Activated CD4-positive, alpha-beta T cell treated with anti-CD3 and anti-CD28 coated beads, Interleukin-2, amount 50 U/mL, for 24 hours (primary cell): ENCODE measurements around the gene DLGAP4.
"Not testable (repeated sequence)": the region's sequence is repeated elsewhere in the genome, so short reads cannot be mapped to it uniquely, and the experiment has no call there.

Experiments
- DNase-seq, 2 donors: peaks; one replicate each; pipeline ENCODE4 v3.0.0-alpha.2; 2020; ENCODE audit warnings: low read depth in 1 of 2, low spot score in 1 of 2

DLGAP4 gene

GRCh38 chr20:36496707-36497669, 190.8 kb downstream of the DLGAP4 start:
- no peak for DNase-seq

- no peak for DNase-seq
These were observed 191.7 kb downstream of the DLGAP4 start for GRCh38 chr20:36497856-36498255.

DNA sequence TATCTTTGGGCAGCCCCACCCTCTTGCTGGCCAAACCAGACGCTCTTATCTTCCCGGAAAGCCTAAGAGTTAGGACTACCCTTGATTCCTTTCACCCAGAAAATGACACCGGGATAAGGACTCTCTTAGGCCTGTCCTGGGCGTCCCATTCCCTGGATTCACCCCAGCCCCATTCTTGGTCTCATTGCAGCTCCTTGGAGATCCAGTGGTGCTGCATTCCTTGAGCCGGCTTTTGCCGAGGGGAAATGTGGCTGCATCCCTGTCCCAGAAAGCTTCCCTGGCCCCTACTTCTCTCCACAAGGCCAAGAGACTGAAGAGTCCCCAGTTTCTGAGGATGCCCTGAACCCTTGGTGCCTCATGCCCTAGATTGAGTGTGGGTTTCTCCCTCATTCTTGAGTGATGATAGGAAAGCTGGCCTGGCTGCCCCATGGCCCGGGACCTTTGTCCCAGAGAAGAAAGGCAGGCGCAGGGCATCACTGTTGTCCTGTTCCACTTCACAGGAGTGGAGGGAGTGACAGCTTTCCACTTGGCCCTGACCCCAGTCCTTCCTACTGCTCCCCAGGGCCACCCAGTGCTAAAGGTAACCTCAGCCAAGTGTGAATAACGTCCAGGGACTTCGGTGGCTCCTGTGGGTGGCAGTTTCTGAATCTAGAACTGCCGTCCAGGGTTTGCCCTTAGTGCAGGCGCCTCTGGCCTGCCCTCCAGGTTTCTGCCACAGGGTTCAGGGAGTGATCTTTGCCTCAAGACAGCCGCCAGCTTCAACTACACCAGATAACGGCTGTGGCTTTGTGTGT, 192.4 kb downstream of the DLGAP4 start:
- no peak for DNase-seq

- DNase-seq: no peak
These were observed 193.1 kb downstream of the DLGAP4 start for GRCh38 chr20:36499211-36499610.

DNA sequence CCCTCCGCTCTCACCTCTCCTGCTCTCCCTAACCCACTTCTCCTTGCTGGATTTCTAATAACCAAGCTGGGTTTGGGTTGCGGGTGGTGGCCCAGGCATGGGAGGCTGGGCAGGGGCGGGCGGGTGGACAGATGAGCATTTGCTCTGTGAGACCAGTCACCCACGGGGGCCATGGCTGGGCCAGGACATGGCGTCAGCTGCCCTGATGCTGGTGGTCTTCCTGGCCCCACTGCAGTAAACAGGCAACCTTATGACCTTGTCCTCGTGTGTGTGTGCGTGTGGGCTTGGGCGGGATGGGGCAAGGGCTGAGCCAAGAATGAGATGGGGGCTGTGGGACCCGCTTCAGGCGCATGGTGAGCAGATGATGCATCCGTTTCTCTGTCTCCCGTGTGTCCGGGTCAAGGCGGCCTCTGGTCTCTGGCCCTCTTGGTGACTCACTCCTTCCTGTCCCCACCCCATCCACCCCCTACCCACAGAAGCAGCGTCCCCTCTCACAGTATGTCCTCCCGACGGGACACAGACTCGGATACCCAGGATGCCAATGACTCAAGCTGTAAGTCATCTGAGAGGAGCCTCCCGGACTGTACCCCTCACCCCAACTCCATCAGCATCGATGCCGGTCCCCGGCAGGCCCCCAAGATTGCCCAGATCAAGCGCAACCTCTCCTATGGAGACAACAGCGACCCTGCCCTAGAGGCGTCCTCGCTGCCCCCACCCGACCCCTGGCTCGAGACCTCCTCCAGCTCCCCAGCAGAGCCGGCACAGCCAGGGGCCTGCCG, 193.8 kb downstream of the DLGAP4 start:
- no peak for DNase-seq

DNA sequence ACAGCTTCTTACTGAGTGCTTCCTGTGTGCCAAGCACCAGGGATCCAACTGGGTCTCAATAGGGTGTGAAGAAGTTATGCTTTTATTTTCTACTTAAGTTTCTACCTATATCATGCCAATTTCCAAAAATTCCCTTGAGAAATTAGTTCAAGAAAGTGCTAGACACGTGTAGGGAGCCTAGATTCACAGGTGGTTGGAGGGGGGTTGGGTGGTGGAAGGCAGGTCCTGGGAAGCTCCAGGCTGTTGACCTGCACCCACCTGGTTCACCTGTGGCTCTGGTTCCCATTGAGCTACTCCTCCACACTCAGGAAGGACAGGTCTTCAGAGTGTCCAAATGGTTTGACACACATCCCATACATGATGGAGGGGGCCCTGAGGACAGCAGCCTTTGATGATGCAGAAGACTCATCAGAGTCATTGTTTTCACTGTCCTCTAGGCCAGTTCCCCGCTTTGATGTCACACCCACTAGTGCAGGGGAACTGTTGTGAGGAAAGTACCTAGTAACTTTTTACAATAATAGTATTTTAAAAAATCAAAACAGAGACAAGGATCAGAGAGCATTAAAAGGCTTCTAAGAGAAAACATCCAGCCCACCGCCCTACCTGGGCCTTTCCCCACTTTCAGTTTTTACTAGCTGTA, 195.3 kb downstream of the DLGAP4 start:
- no peak for DNase-seq

DNA sequence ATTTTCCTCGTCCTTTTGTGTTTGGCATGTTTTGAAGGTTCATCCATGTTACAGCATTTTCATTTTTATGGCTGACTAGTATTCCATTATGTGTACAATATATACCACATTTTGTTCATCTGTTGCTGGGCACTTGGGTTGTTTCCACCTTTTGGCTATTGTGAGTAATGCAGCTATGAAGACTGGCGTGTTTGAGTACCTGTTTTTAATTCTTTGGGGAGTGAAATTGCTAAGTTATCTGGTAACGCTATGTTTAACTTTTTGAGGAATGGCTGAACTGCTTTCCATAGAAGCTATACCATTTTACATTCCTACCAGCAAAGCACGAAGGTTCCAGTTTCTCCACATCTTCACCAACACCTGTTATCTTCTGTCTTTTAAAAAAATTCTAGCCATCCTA, 198.2 kb downstream of the DLGAP4 start:
- no peak for DNase-seq

- DNase-seq: no peak
These were observed 200.1 kb downstream of the DLGAP4 start for GRCh38 chr20:36506253-36506652.

GRCh38 chr20:36507746-36508145, 201.6 kb downstream of the DLGAP4 start:
- no peak for DNase-seq

- no peak for DNase-seq
These were observed 213.0 kb downstream of the DLGAP4 start for GRCh38 chr20:36519012-36519719.

- DNase-seq: no peak
These were observed 213.8 kb downstream of the DLGAP4 start for GRCh38 chr20:36519944-36520343.

DNA sequence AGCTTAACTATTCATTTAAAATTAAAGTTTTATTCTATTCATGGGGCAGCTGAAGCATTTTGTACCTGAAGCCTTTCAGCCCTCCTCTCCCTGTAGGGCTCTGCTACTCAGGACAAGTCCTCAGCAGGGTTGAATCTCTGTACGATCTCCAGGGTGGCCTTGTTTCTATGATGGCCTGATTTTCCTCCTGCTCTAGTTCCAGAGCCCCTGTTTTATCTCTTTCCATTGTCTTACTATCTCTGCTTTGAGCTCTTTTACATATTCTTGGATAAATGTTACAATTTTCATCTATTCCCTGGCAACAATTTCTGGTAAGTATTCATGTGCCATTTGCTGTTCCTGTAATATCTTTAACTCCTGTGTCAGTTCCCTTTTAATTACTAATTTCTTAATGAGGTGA, 215.4 kb downstream of the DLGAP4 start:
- DNase-seq: no peak

DNA sequence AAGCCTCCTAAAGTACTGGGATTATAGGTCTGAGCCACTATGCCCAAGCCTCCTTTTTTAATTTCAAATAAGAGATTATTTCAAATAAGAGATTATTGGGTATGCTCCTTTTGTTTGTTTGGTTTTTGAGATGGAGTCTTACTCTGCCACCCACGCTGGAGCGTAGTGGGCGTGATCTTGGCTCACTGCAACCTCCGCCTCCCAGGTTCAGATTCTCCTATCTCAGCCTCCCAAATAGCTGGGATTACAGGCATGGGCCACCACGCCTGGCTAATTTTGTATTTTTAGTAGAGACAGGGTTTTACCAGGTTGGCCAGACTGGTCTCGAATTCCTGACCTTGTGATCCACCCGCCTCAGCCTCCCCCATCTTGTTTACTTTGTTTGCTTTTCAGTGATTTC, 216.3 kb downstream of the DLGAP4 start:
- not testable (repeated sequence) for DNase-seq

GRCh38 chr20:36523341-36523740, 217.2 kb downstream of the DLGAP4 start:
- DNase-seq: no peak

DNA sequence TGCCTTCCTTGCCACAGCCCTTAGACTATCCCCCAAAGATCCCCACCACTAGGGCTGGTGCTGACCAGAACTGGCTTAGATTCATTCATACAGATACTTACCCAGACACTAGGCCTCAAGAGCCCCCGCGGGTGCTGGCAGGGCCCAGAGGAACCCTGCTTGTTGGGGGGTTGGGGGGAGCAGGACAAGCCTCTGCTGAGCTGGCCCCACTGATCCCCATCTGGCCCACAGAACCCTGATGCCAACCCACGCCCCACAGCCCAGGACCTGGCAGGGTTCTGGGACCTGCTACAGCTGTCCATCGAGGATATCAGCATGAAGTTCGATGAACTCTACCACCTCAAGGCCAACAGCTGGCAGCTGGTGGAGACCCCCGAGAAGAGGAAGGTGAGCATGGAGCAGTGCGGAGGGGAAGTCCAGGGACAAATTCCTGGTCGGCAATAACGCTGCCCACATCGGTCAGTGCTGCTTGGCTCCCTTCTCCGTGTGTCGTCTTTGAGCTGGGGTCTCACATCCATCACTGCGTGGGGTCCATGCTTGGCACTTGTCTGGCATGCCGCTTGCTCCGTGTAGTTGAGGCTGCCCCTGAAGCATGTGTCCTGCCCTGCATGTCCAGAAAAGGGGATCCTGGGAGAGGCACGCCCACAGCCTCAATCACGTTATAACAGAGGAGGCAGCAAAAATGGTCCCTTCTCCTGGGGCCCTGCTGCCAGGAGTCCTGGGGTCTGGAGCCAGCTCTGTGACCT, 219.7 kb downstream of the DLGAP4 start:
- DNase-seq: no peak

DNA sequence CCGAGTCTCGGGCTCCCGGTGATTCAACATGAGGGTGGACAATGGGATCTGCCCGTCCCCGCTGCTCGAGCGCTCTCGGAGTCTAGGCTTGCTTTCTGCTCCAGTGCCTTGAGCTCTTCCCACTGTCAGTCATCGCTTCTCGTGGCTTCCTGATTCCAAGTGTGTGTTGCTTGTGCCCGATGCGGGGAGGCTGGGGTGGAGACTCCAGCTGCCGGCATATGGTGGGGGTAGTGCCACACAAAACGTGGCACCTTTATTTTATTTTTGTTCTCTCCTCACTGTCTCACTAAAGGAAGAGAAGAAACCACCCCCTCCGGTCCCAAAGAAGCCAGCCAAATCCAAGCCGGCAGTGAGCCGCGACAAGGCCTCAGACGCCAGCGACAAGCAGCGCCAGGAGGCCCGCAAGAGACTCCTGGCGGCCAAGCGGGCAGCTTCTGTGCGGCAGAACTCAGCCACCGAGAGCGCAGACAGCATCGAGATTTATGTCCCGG, 220.4 kb downstream of the DLGAP4 start:
- DNase-seq: no peak

DNA sequence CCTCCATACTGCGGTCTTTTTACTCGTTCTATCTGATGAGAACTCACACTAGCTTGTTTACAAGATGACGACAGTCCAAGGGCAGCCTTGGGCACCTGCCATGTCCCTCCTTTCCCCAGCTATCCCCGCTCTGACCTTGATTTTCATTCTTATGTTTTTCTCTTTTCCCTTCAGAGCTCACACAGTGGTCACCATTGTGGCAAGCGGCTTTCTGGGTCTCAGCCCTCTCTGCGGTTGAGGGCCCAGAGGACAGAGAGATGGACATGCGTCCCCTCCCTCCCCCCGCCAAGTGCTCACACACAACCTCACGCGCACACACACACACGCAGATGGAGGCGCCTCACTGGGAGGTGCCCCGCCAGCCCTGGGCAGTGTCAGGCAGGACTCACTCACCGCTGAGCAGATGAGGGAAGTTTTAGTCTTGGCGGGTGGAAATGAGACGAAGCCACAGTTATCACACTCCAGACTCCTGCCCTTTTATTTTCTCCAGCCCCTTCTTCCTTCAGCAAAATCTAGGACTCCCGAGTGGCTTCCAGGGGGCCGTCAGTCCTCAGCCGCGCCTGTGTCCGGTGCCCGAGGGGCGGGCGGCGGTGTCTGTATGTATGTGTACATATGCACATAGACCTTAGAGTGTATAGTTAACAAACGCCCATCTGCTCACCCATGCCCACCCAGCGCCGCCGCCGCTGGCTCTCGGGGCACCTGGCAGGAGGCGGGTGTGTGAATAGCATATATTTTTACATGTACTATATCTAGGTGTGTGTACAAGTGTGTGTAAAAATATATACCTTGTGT, 221.4 kb downstream of the DLGAP4 start:
- no peak for DNase-seq

GRCh38 chr20:36528176-36528874, 222.2 kb downstream of the DLGAP4 start:
- no peak for DNase-seq
